Right cardiac atrium (tissue), 5 donors: ENCODE data around the gene ATG2B. TPM values are rescaled to one million over a fixed set of nuclear protein-coding genes. Genes with fewer than 3 reads are reported as not detected.

Source experiments
- ATAC-seq, 2 donors: fragments of 200-7000 bp; cut with Tn5 transposase; one replicate each; pipeline versions ENCODE4 v1.8.0 to v1.9.1; 2020; ENCODE audit warnings: moderate library complexity in 2 of 2, mild to moderate bottlenecking in 1 of 2
- DNase-seq, 3 donors: peaks; one replicate each; pipeline ENCODE4 v3.0.0-alpha.2; 2020
- H3K27ac ChIP-seq: one replicate; pipeline ENCODE4 v1.5.1; 2013; ENCODE audit warnings: mild to moderate bottlenecking, low read length, control low read depth, moderate library complexity
- H3K27me3 ChIP-seq: one replicate; pipeline ENCODE4 v1.6.1; 2013; ENCODE audit not compliant: control insufficient read depth, insufficient read depth
- H3K4me1 ChIP-seq: one replicate; pipeline ENCODE4 v1.6.1; 2013; ENCODE audit warnings: low read length; ENCODE audit not compliant: control insufficient read depth, insufficient read depth
- H3K4me3 ChIP-seq: one replicate; pipeline ENCODE4 v1.5.1; 2013; ENCODE audit warnings: low read length, control low read depth
- H3K9me3 ChIP-seq: one replicate; pipeline ENCODE4 v1.6.1; 2013; ENCODE audit warnings: low read length; ENCODE audit not compliant: control insufficient read depth
- WGBS: extraction: QIAGEN DNeasy Blood & Tissue Kit; methylation state at CpG from one replicate; pipeline ENCODE4 v1.1.7; 2013; 5-methylcytosine and 5-hydroxymethylcytosine counted together
- intact Hi-C, 4 donors: fragments of 100-400 bp; cut with DNase I; formaldehyde crosslinking; loops; one replicate each; pipeline versions ENCODE4 v1.11.0 to v1.14.0; 2022 to 2023
- polyA plus RNA-seq: library from polyadenylated mRNA; stranded (reverse); fragments of 200-250 nt; gene quantifications from one replicate; pipeline ENCODE4 v1.2.3, GENCODE V29; 2013
- total RNA-seq, 4 donors: library from RNA; stranded (reverse); fragmentation: NEBNext Ultra II Directional; extraction: Animal tissue kit (Norgen Biotek cat#: 25700); gene quantifications; one replicate each; pipeline ENCODE4 v1.2.1, GENCODE V29; 2021
- donor health status: healthy with polysubstance abuse.
- donor health status: DM: no; HTN: yes; CAD: no.
- donor health status: DM: no; HTN: no; CAD: no.
- donor health status: DM: no; HTN: yes; CAD: no; lungs with severe emphysema.
- donor health status: DM: yes; HTN: yes; CAD: no.

ATG2B gene
- total and polyA plus RNA-seq, 5 donors, result 3.0 to 16.4 (median 13.9) TPM

- no peak overlapping the region for H3K4me3 ChIP-seq
- WGBS, result 69% methylated on average over 5 of the region's 5 CpGs
- ATAC-seq (no peak), DNase-seq (no peak)
- no peak overlapping the region for H3K27ac ChIP-seq
- H3K4me1 ChIP-seq, result no peaks in the 10 kb centered on the region
- intact Hi-C loops, result no loop called here
- H3K9me3 ChIP-seq, result no peaks in the 10 kb centered on the region
- no peaks in the 10 kb centered on the region for H3K27me3 ChIP-seq
Measured at GRCh38 chr14:96309896-96310330, 53.2 kb downstream of the ATG2B start.

- no peaks in the 10 kb centered on the region for H3K27me3 ChIP-seq
- WGBS, result 92% methylated on average over 8 of the region's 8 CpGs
- intact Hi-C loops, result no loop called here
- no peak for ATAC-seq
- H3K9me3 ChIP-seq, result no peaks in the 10 kb centered on the region
- H3K4me3 ChIP-seq, result no peak overlapping the region
- DNase-seq, result no peak
- H3K27ac ChIP-seq, result no peak overlapping the region
- H3K4me1 ChIP-seq, result no peaks in the 10 kb centered on the region
Measured at GRCh38 chr14:96309133-96309895, 53.8 kb downstream of the ATG2B start.

GRCh38 chr14:96307434-96307833 is 55.7 kb downstream of the ATG2B start:
- DNase-seq, result no peak
- H3K27ac ChIP-seq, result no peak overlapping the region
- no peaks in the 10 kb centered on the region for H3K27me3 ChIP-seq
- 81% methylated on average over 4 of the region's 4 CpGs for WGBS
- no peaks in the 10 kb centered on the region for H3K4me1 ChIP-seq
- H3K4me3 ChIP-seq, result no peak overlapping the region
- intact Hi-C loops, result no loop called here
- no peak for ATAC-seq
- no peaks in the 10 kb centered on the region for H3K9me3 ChIP-seq

GRCh38 chr14:96304956-96305355 is 58.2 kb downstream of the ATG2B start:
- WGBS, result 82% methylated on average over 9 of the region's 9 CpGs
- no peak for DNase-seq
- no peak for ATAC-seq
- no peaks in the 10 kb centered on the region for H3K27me3 ChIP-seq
- no peak overlapping the region for H3K27ac ChIP-seq
- no peak overlapping the region for H3K4me3 ChIP-seq
- no peaks in the 10 kb centered on the region for H3K4me1 ChIP-seq
- H3K9me3 ChIP-seq, result no peaks in the 10 kb centered on the region
- intact Hi-C loops, result no loop called here

- intact Hi-C loops, result no loop called here
- no peaks in the 10 kb centered on the region for H3K4me1 ChIP-seq
- DNase-seq (no peak), ATAC-seq (no peak)
- H3K27ac ChIP-seq, result no peak overlapping the region
- 91% methylated on average over 3 of the region's 3 CpGs for WGBS
- no peaks in the 10 kb centered on the region for H3K27me3 ChIP-seq
- H3K4me3 ChIP-seq, result no peak overlapping the region
- no peaks in the 10 kb centered on the region for H3K9me3 ChIP-seq
Measured at GRCh38 chr14:96303981-96304380, 59.2 kb downstream of the ATG2B start.

- Histone ChIP-seq H3K27me3 (no peaks in the 10 kb centered on the region), H3K9me3 (no peaks in the 10 kb centered on the region), H3K4me1 (no peaks in the 10 kb centered on the region), H3K4me3 (no peak overlapping the region), H3K27ac (no peak overlapping the region)
- no peak for ATAC-seq
- intact Hi-C loops, result loop anchor here in 3 of 4 donors (5.0 to 10.0 kb wide), 3 partner anchors 45 to 125 kb away; no protein-coding TSS in a partner anchor
- WGBS, result 53% methylated on average over 3 of the region's 3 CpGs
- DNase-seq, result no peak
Measured at GRCh38 chr14:96299441-96299840, 63.7 kb downstream of the ATG2B start.

- Histone ChIP-seq H3K27ac (no peak overlapping the region), H3K4me1 (no peaks in the 10 kb centered on the region), H3K4me3 (no peak overlapping the region), H3K9me3 (no peaks in the 10 kb centered on the region), H3K27me3 (no peaks in the 10 kb centered on the region)
- intact Hi-C loops, result loop anchor here in 3 of 4 donors (5.0 to 10.0 kb wide), 3 partner anchors 47 to 127 kb away; no protein-coding TSS in a partner anchor
- WGBS, result 91% methylated on average over 4 of the region's 4 CpGs
- no peak for DNase-seq
- ATAC-seq, result no peak
Measured at GRCh38 chr14:96297997-96298515, 65.1 kb downstream of the ATG2B start.

- H3K27me3 ChIP-seq, result no peaks in the 10 kb centered on the region
- no peak for ATAC-seq
- no peaks in the 10 kb centered on the region for H3K4me1 ChIP-seq
- no peak overlapping the region for H3K27ac ChIP-seq
- H3K9me3 ChIP-seq, result no peaks in the 10 kb centered on the region
- WGBS, result 98% methylated on average over 2 of the region's 2 CpGs
- no peak overlapping the region for H3K4me3 ChIP-seq
- no peak for DNase-seq
- intact Hi-C loops, result loop anchor here in 3 of 4 donors (5.0 to 10.0 kb wide), 3 partner anchors 48 to 128 kb away; no protein-coding TSS in a partner anchor
Measured at GRCh38 chr14:96297000-96297399, 66.1 kb downstream of the ATG2B start.

- whole genome bisulfite sequencing, result 81% methylated on average over 7 of the region's 7 CpGs
- DNase-seq (no peak), ATAC-seq (no peak)
- Histone ChIP-seq H3K27me3 (no peaks in the 10 kb centered on the region), H3K27ac (no peak overlapping the region), H3K4me1 (no peaks in the 10 kb centered on the region), H3K4me3 (no peak overlapping the region), H3K9me3 (no peaks in the 10 kb centered on the region)
- intact Hi-C loops, result loop anchor here in 2 of 4 donors (10.0 kb wide), 2 partner anchors 51 to 131 kb away; no protein-coding TSS in a partner anchor
Measured at GRCh38 chr14:96294246-96294645, 68.9 kb downstream of the ATG2B start.

GRCh38 chr14:96287856-96288255 is 75.3 kb downstream of the ATG2B start:
- Histone ChIP-seq H3K4me1 (peaks cover 1% of the 10 kb centered on the region), H3K27me3 (no peaks in the 10 kb centered on the region), H3K4me3 (no peak overlapping the region), H3K9me3 (no peaks in the 10 kb centered on the region), H3K27ac (no peak overlapping the region)
- ATAC-seq (no peak), DNase-seq (no peak)
- WGBS, result 90% methylated on average over 1 of the region's 1 CpG
- intact Hi-C loops, result loop anchor here in 1 of 4 donors (10.0 kb wide), 1 partner anchor 137 kb away; no protein-coding TSS in a partner anchor

GRCh38 chr14:96286251-96286650 is 76.9 kb downstream of the ATG2B start:
- DNase-seq, result no peak
- Histone ChIP-seq H3K4me1 (peaks cover 1% of the 10 kb centered on the region), H3K9me3 (no peaks in the 10 kb centered on the region), H3K4me3 (peak overlapping the region; percentile 23), H3K27me3 (no peaks in the 10 kb centered on the region), H3K27ac (no peak overlapping the region)
- no peak for ATAC-seq
- intact Hi-C loops, result loop anchor here in 1 of 4 donors (10.0 kb wide), 1 partner anchor 139 kb away; no protein-coding TSS in a partner anchor
- WGBS, result 75% methylated on average over 1 of the region's 1 CpG
